Right renal pelvis (tissue), 4 donors: Measurements from ENCODE around the gene SHC4. TPM values are rescaled to one million over a fixed set of nuclear protein-coding genes. Genes with fewer than 3 reads are reported as not detected.
"Not testable (repeated sequence)": the region's sequence is repeated elsewhere in the genome, so short reads cannot be mapped to it uniquely, and the experiment has no call there.

Source experiments
- DNase-seq, 4 donors: peaks; one replicate each; pipeline ENCODE4 v3.0.0-alpha.2; 2013; ENCODE audit warnings: low read depth in 4 of 4, low spot score in 3 of 4, missing footprints in 1 of 4
- polyA plus RNA-seq, 4 donors: library from polyadenylated mRNA; unstranded; fragments of 120-200 nt; gene quantifications; one replicate each; pipeline ENCODE4 v1.2.1, GENCODE V29; 2013; ENCODE audit not compliant: insufficient read length in 4 of 4

Gene SHC4
- polyA plus RNA-seq, 4 donors, result 2.0 to 3.5 (median 3.1) TPM

DNA sequence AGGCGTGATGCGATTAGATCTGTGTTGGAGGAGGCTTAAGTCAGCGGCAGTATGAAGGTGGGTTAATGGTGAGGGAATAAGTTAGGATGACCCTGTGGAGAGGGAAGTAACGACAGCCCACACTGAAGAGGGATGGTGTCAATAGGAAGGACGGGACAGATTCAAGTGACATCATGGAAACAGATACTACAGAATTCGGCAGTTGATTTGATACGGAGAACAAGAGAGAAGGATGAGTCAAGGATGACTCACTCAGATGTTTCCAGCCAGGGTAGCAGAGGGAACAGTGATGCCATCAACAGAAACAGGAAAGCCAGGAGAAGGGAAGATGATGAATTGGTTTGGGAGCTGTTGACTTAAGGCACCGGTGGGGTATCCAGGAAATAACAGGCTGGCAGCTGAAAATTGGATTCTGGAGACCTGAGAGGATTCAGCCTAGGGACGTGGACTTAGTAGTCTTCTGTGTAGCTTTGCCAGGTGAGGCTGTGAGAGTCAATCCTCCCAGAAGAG lies 38.0 kb downstream of the SHC4 start:
- DNase-seq, result no peak

DNA sequence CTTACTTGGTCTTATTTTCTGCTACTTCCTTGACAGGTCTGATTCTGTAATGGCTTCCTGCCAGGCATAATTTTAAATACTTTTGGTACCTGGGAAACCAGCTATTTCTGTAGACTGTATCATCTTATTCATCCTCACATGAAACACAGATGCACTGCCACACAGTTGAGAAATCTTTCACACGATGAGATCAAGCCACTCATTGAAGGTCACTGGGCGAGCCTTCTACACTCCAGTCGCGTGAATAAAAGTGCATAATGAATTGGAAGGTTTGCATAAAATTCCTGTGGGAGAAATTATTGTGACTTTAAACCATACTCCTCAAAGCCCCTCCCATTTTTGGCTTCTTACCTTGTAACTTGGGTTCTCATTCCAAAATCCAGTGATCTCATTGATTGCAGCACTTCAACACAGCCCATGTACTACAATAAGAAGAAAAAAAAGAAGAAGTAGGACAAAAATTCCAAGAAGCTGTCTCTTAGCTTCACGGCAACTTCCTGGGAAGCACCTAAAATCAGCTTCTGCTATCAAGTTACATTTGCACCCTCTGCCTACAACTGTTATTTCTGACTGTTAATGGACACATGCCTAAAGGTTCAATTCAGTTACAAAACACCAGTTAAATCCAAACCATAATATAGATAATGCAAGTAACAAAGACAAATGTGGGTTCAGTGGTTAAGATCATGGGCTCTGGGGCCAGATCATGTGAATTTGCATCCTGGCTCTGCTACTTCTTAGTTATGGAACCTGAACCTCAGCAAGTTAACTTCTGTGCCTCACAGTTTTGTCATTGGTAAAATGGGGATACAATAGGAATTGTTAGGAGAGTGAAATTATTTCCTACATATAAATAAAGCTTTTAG lies 39.0 kb downstream of the SHC4 start:
- no peak for DNase-seq

DNA sequence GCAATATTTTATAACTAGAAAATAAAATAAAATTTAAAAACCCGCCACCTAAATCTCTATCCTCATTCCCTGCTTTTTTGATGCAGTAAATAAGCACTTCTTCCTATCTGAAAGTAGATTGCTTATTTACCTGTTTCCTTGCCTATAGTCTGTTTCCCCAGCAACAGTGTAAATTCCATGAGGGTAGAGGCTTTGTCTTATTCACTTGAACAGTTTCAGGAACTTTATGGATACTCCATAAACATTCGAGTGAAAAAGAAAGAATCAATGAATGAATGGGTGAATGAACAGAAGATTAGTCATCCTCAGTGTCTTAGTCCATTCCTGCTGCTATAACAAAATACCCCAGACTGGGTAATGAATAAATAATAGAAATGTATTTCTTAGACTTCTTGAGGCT lies 41.7 kb downstream of the SHC4 start:
- DNase-seq, result no peak

DNA sequence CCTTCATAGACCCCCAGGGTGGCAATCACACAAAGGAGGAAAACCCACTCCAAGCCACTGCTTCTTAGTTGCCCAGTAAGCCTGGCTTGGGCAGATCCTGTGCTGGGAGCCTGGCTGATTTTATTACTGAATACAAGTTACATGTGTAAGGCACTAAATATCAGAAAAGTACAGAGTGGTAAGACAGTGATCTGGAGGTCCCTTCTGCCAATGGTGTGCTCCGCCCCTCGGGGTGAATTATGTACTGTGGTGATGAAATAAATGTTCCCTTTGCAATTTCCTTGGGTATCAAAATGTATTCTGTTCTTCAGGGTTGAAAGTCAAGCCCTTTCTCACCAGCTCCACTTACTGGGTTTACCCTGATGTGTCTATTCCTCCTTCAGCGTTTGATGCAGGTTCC lies 47.0 kb downstream of the SHC4 start:
- DNase-seq, result no peak

DNA sequence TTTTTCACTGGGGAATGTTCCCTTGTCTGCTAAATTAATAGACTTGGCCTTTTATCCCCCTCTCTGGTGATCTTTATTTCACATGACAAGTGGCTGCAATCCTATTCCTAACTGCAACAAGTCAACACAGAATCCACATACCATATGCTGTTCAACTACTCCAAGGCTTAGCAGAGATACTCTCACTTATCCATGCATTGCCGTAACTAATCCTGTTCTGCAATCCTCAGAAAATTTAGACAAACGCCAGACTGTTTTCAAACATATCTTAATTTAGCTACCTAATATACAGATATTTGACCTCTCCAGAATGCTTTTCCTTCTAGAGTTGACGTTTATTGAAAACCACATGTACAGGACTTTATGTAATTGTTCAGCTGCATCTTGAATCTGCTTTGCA lies 47.9 kb downstream of the SHC4 start:
- no peak for DNase-seq

GRCh38 chr15:48914717-48915116 lies 49.0 kb downstream of the SHC4 start:
- DNase-seq, result no peak

DNA sequence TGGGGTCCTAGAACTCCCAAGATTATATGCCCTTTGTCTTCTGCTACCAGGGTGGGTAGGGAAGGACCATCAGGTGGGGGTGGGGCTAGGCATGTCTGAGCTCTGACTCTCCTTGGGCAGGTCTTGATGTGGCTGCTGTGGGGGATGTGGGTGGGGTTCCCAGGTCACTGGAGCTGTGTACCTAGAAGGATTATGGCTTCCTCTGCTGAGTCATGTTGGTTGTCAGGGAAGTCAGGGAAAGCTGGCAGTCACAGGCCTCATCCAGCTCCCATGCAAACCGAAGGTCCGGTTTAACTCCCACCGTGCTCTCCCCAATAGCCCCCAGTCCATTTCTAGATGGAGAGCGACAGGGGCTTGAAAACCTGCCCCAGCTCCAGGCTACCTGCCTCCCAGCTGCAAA lies 50.6 kb downstream of the SHC4 start:
- DNase-seq, result no peak

- not testable (repeated sequence) for DNase-seq
Observed at GRCh38 chr15:48910554-48910953, 53.2 kb downstream of the SHC4 start.

DNA sequence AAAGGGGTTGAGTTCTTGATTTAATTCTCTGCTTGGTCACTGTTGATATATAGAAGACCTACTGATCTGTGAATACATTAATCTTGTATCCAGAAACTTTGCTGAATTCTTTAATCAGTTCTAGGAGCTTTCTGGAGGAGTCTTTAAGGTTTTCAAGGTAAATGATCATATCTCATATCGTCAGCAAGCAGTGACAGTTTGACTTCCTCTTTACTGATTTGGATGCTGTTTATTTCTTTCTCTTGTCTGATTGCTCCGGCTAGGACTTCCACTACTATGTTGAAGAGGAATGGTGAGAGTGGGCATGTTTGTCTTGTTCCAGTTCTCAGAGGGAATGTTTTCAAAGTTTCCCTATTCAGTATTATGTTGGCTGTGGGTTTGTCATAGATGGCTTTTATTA lies 54.4 kb downstream of the SHC4 start:
- not testable (repeated sequence) for DNase-seq

GRCh38 chr15:48905847-48906246 lies 57.9 kb downstream of the SHC4 start:
- DNase-seq, result no peak

GRCh38 chr15:48905216-48905615 lies 58.5 kb downstream of the SHC4 start:
- no peak for DNase-seq

- no peak for DNase-seq
Observed at GRCh38 chr15:48904758-48905157, 59.0 kb downstream of the SHC4 start.

- DNase-seq, result no peak
Observed at GRCh38 chr15:48899793-48900192, 63.9 kb downstream of the SHC4 start.

DNA sequence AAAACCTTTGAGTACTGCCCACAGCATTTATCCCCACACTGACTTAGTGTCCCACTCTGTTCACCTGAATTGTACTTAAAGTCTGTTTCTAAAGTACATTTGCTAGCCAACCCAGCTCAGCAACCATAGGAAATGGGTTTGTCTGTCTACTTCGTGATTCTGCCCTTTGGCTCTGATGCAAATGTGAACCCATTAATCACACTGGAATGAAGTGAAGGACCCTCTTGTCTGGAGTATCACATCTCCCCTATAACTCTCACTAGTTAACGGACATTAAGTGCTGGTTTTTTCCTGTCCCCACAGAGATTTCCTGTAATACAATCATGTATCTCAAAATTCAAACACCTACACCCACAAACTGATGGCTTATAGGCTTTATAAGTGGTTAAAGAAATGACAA lies 65.3 kb downstream of the SHC4 start:
- no peak for DNase-seq

GRCh38 chr15:48898032-48898431 lies 65.7 kb downstream of the SHC4 start:
- DNase-seq, result no peak

- peak in 3 of 4 donors; percentile 57 to 73 (median 62) for DNase-seq
Observed at GRCh38 chr15:48896869-48897814, 66.6 kb downstream of the SHC4 start.

- no peak for DNase-seq
Observed at GRCh38 chr15:48893311-48893710, 70.4 kb downstream of the SHC4 start.

- no peak for DNase-seq
Observed at GRCh38 chr15:48891232-48891765, 72.4 kb downstream of the SHC4 start.

DNA sequence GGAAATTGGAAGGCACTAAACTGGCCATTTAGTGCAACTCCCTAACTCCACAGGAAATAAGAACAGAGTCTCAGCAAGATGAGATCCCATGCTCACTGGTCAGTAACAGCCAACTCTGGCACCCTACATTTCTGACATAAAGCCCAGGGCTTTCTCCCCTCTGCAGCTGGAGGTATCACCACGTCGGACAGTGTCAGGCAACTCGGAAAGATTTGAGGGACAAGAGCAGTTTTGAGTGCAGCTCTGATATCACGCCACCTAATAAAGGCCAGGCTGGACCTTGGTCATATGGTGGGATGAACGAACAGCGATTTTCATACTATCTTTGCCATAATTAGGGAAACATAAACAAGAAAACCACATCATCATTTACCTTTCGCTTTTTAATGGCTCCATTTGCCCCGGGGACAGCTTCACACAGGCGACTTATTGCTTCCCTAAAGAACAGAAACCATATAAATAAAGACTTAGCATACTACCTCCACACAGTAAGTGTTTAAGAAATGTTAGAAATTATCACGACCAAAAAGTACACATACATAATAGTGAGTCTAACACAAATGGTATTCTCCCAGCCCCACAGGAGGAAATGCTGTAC lies 73.2 kb downstream of the SHC4 start:
- no peak for DNase-seq

DNA sequence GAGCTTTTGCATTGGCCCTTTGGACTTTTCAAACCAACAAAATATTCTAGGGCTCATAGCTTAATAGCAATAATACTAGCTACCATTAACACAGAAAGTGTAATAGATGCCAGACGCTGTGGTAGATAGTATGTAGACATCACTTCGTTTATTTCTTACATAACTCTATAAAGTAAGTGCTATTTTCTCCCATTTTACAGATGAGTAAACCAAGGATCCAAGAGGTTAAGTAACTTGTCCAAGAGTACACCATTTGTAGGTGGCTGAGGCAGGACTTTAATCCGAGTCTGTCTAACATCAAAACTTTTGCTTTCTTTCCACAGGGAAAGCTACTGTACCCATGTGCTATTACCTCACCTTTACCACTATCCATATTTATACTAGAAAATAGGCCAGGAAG lies 73.8 kb downstream of the SHC4 start:
- no peak for DNase-seq

DNA sequence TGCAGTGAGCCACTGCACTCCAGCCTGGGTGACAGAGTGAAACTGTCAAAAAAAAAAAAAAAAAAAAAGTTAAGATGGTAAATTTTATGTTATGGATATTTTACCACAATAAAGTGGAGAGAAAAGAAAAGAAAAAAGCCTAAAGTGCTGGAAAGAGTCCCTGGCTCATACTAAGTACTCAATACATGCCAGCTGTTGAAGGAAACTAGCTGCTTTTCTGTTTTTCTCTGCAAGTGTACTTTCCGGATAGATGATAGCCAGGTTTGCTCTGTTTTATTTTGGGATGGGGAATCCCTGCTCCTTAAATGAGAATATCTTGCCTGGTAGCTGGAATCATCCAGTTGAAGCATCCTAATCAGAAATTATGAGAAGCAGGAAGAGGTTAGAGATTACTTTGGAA lies 74.9 kb downstream of the SHC4 start:
- DNase-seq, result no peak
